ENCODE data around the gene MYL5.
"Not testable (repeated sequence)": the region's sequence is repeated elsewhere in the genome, so short reads cannot be mapped to it uniquely, and the experiment has no call there.

The MYL5 gene

DNA sequence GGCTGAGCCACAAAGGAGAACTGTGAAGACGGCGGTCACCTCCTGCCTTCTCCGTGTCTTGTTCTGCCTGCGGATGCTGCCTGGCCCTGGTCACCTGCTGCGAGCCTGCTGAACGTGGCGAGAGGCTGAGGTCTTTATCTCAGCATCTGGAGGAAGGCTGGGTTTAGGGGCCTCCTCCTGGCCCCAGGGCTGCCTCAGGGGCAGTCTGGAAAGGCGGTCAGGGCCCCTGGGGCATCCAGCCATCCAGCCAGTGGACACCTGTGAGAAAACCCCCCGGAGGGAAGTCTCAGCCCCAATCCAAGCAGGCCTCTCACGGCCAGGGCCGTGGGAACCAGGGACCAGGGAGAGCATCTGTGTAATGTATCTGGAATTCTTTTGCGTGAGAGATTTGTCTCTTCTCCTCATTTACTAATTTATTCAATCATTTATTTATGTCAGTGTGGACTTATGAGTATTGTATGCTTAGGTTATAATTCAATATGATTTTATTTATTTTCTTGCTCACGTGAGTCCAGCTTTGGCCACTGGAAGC lies 37.6 kb upstream of the MYL5 start:
- no peak for DNase-seq

DNA sequence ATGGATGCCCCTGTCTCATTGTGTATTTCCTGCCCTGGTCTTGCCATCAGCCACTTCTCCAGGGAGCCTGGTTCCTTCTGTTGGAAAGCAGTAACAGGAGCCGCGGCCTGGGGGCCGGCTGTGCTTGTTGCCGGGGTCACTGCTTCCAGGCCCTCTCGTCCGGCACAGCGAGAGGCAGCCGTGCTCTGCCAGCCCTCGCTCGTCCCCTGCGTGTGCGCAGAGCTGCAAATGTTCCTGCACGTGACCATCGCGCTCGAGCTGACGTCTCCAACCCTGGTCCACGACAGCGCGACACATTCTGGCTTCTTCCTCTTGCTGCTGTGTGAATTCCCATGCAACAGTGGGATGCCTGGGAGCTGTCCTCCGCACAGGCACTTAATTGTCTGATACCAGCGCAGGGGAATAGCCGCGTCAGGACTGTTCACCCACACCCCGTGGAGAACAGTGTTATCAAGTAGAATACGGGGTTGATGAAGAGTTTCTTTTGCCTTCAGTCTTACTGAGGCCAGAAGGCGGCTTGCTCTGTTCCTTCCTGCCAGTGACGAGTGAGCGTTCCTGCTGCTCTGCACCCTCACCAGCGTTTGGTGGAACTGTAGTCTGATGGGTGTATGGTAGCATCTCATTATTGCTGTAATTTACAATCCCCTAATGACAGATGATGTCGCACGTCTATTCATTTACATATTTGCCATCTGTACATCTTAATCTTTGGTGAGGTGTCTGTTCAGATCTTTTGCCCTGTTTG lies 36.6 kb upstream of the MYL5 start:
- no peak for DNase-seq

GRCh38 chr4:642366-642765 lies 32.0 kb upstream of the MYL5 start:
- not testable (repeated sequence) for DNase-seq

DNA sequence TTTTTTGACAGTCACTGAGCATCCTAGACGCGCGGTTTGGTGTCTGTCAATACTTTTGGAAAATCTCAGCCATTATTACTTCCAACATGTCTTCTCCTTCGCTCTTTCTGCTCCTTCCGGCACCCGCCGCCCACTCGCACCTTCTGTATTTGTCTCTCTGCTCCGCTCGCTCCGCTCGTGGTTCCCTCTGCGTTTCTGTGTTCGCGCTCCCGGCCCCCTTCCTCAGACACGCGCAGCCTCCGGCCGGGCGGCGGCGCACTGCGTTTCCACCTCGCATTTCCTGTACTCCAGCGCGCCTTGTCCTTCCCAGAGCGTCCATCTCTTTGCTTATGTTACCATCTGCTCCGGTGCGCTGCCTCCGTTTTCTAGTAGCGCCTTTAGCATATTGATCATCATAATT lies 27.9 kb upstream of the MYL5 start:
- no peak for DNase-seq

DNA sequence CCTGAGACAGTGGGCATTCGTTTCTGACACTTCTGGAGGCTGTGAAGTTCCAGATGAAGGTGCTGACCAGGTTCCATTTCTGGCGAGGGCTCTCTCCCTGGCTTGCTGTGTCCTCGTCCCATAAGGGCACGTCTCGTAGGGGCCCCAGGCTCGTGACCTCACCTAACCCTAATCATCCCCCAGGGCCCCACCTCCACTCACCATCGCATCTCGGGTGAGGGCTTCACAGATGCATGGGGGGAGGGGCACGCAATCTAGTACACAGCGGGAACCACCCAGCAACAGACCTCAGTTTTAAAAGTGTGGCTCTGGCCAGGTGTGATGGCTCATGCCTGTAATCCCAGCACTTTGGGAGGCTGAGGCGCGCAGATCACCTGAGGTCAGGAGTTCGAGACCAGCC lies 26.9 kb upstream of the MYL5 start:
- DNase-seq = no peak

- DNase-seq = no peak
Observed at GRCh38 chr4:648579-649292, 25.6 kb upstream of the MYL5 start.

DNA sequence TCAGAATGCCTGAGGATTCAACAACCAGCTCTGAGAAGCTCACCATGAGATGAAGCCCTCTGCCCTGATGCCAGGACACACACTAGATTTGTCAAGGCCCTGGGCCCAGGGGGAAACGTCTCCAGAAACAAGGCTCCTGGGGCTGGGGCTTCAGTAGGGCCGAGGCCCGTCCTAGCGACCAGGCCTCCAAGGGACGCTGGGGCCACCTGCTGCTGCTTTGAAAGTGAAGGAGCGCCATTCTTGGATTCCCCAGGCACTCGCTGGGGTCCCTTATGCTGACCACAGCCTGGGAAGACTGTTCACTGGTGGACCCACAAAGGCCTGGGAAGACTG lies 25.1 kb upstream of the MYL5 start:
- DNase-seq = no peak

DNA sequence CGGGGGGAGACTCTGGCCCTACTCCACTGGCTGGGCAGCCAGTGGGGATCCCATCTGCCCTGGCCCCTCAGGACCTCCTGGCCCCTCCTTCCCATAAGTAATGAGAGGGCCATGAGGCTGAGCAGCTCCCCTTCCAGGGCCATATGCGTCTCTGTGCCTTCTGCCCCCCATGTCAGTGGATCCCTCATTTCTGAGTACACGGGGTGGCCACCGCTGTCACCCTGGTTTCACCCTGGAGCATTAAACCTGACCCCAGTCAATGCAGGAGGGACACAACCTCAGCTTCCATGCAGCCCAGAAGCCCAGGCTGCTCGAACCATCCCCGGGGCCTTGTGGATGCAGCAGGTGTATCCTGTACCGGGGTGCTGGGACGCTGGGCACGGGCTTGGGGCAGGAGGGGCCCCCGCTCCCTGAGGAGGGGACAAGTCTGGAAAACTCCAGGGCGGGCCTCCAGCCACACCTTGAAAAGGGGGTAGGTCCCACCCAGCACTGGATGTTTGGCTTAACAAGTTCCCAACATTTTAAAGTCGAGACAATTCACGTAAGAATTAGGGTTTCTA lies 24.5 kb upstream of the MYL5 start:
- no peak for DNase-seq

- DNase-seq = no peak
Observed at GRCh38 chr4:650461-650860, 23.9 kb upstream of the MYL5 start.

DNA sequence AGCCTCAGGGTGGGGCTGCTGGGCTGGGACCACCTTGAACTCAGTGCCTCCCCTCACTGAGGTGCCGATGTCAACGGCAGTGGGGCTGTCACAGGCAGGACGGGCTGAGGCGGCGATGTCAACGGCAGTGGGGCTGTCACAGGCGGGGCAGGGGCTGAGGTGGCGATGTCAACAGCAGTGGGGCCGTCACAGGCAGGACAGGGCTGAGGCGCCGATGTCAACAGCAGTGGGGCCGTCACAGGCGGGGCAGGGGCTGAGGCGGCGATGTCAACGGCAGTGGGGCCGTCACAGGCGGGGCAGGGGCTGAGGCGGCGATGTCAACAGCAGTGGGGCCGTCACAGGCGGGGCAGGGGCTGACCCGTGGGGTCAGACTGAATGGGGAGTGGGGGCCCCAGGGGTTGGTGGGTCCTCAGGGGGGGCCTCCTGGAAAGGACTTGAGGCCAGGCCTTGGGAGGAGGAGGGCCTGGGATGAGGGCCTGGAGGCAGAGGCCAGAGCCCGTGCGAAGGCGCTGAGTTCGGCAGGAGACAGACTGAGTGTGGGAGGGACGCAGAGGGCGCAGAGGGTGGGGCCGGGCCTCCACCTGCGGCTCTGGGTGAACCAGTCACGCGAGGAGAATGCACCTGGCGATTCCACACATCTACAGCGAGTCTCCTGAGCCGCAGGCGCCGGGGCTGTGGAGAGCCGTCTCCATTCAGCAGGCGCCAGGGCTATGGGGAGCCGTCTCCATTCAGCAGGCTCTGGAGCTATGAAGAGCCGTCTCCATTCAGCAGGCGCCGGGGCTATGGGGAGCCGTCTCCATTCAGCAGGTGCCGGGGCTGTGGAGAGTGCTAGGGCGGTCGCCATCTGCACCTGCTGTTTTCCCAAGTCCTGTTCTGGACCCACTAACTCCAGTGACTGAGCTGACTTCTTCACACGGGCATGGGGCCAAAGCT lies 23.1 kb upstream of the MYL5 start:
- peak; percentile 55 for DNase-seq

DNA sequence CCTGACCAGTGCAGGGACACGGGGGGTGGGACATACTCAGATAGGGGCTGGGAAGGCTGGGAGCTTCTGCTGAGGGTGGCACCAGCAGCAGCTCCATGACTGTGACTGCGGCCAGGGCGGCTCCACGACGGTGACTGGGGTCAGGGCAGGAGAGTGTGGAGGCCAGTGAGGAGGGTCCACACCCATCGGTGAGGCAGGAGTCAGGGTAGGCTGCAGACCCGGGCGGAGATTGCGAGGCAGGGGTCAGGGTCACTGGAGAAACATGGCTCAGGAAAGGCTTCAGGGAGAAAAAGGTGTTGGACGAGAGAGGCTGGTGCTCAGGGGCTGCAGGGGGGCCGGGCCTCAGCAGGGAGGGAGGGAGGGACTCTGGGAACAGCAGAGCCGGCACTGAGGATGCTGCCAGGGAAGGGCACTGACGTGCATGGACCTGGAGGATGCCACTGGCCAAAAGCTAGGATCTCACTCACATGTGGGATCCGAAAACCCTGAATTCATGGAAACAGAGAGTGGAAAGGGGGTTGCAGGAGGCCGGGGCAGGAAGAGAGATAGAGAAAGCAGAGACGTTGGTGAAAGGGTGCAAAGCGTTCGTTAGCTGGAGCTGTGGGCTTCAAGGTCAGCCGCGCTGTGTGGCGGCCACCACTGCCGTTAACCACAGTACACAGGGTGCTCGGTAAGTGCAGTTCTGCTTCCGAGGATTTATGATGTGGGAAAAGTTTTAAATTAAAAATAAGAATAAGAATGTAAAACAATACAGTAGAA lies 22.3 kb upstream of the MYL5 start:
- no peak for DNase-seq

DNA sequence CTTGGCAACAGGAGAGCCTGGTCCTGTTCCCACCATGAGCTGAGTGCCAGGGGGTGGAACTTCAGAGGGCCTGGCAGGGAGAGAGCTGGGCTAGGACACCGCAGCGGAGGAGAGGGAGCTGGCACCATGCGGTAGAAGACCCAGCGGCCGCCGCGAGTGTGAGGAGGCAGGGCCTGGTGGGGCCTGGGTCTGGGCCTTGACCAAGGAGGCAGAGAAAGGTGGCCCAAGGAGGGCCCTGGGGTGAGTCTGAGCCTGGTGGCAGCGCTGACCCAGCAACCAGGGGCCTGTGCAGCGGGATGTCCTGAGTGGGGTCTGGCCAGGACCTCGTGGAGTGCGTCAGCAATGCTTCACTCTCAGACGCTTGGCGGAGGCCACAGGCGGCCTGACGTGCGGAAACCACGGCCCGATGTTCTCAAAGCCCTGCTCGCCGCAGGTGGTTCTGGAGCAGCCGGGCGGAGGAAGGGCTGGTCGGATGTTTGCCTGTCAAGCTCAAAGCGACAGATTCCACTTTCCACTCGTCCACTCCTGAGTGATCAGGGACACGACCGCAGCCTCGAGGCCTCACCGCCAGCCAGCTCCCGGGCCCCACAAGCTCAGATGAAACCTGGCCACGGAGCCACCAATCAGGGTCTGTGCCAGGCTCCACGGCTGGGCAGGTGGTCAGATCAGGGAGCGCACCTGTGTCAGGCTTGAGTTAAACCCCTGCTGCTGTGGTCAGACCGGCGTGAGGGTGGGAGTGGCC lies 21.1 kb upstream of the MYL5 start:
- no peak for DNase-seq

DNA sequence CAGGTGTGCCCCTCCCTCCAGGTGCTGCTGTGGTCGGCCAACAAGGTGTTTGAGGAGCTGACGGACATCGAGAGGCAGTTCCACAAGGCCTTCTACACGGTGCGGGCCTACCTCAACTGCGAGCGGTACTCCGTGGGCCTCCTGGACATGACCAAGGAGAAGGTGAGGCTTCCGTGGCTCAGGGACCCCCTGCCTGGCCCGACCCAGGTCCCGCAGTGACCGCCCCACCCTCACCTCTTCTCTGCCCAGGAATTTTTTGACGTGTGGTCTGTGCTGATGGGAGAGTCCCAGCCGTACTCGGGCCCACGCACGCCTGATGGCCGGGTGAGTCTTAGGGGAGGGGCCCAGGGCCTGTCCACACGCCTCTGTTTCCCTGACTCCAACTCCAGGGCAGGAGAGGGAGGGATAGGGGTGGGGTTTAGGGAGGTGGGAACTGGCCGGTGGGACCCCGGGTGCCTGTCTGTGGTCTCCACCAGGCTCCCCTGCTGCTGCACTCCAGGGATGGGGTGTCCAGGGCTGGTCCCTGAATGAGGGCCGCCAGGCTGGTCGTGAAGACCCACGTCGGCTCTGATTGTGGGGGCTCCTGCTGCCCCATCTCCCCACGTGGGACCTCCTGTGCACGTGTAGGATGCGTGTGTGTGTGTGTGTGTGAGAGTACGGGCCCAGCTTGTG lies 20.4 kb upstream of the MYL5 start:
- DNase-seq = no peak

DNA sequence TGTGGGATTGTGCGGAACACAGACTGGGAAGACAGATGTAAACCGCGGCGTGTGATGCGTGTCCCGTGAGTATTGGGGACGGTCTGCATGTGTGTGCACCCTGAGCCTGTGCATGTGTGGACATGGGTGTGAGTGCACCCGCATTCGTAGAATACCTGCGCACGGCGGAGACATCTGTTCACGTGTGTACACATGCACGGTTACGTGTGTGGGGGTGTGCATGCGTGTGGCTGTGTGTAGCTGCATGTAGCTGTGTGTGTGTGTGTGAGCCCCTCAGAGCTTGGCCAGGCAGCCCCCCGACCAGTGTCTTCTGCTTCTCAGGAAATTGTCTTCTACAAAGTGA lies 19.9 kb upstream of the MYL5 start:
- DNase-seq = no peak

DNA sequence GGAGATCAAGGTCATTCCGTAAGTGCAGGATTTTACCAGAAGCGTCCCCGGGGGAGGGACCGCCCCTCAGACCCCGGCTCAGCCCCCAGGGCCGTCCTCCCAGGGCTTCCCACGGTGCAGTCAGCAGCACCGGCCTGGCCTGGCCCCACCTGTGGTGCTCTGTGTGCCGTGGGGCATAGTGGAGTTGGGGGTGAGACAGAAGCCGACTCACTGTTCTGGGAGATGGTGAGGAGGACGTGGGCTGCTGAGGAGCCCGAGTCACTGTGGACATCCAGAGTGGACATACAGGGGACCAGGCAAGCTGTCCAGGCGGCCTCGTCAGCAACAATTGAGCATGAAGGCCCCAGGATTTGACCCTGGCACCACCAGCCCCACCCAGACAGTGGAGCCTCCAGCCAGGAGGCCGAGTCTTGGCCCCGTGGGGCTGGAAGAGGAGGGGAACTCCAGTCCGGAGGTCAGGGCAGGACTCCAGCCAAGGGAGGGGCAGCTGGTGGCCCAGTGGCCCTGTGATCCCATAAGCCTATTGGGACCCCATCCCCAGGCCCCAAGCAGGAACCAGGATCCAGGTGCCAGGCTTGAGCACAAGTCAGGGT lies 19.4 kb upstream of the MYL5 start:
- DNase-seq = no peak

GRCh38 chr4:655464-656151 lies 18.7 kb upstream of the MYL5 start:
- no peak for DNase-seq

DNA sequence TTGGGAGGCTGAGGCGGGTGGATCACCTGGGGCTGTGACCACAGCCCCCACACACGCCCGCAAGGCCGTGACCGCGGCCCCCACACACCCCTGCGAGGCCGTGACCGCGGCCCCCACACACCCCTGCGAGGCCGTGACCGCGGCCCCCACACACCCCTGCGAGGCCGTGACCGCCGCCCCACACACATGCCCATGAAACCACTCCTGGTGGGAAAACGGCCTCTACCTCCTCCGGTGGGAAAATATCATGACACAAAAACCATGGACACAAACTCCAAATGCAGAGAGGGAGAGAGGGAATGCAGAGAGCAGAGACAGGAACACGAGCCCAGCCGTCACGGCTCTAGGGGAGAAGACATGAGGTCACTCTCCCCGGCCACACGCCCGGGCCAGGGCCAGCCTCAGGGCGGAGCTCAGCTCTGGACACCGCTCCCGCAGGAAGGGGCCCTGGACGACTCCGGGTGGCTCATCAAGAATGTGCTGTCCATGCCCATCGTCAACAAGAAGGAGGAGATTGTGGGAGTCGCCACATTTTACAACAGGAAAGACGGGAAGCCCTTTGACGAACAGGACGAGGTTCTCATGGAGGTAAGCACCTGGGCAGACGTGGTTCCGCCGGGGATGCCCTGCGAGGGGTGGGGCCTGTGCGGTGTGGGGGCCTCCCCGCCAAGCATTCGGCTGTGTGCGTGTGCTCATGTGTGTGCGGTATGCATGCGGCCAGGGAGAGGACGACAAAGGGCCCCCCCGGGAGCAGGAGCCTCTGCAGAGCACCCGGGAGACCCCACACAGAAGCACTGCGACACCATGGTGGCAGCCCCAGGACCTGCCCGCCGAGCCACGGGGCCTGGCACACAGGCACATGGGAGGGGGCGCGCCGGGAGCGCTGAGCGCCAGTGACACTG lies 17.7 kb upstream of the MYL5 start:
- no peak for DNase-seq

DNA sequence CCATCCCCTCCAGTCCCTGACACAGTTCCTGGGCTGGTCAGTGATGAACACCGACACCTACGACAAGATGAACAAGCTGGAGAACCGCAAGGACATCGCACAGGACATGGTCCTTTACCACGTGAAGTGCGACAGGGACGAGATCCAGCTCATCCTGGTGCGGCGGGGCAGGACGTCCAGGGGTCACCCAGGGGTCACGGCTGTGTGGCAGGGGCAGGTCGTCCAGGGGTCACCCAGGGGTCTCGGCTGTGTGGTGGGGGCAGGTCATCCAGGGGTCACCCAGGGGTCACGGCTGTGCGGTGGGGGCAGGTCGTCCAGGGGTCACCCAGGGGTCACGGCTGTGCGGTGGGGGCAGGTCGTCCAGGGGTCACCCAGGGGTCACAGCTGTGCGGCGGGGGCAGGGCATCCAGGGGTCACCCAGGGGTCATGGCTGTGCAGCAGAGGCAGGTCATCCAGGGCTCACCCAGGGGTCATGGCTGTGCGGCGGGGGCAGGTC lies 17.0 kb upstream of the MYL5 start:
- no peak for DNase-seq
